ENCODE data around the gene TRABD. TPM values are rescaled to one million over a fixed set of nuclear protein-coding genes. Genes with fewer than 3 reads are reported as not detected.

TRABD gene
- total RNA-seq, 4 donors from 2014 or later, result 26.6 to 51.9 (median 31.5) TPM

DNA sequence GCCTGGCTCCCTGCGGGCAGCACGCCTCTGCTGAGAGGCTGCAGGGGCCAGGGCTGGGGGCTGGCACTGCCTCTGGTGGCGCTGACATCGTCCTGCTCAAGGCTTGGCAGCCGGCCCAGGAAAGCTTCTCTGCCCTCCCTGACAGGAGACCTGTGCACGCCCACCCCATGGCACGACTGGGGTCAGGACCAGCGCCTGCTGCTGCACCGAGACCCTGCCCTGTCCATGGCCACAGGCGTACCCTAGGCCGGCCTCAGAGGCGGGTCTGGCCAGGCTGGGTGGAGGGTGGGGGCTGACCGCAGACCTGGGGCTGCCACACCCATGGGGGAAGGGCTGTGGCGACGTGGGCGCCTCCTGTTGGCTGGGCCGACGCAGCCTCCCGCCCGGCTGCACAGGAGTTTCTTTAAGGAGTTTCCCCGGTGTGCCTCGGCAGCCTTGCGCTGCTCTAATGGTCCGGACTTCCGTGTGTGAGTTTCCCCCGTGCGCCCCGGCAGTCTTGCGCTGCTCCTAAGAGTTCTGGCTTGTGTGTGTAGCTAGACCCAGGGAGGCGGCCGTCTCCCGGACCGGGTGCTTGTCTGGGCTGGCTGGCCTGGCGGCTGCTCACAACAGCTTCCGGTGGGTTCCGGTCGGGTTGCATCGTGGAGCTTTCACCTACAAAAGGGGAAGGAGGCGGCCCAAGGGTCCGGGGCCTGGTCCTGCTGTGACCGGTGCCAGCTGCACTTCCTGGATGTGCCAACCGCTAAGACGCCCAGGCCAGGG, 4.6 kb downstream of the TRABD start:
- peaks cover 11% of the 10 kb centered on the region in 2 donors for H3K36me3 ChIP-seq
- H3K27ac ChIP-seq, result peak overlapping the region; percentile 80 to 91 (median 83)
- peak overlapping the region in 2 of 3 donors; percentile 23 to 32 for H3K4me3 ChIP-seq (replicated peaks in 1 of 3)
- no peaks in the 10 kb centered on the region for H3K27me3 ChIP-seq
- TF ChIP-seq, protein P1, sequence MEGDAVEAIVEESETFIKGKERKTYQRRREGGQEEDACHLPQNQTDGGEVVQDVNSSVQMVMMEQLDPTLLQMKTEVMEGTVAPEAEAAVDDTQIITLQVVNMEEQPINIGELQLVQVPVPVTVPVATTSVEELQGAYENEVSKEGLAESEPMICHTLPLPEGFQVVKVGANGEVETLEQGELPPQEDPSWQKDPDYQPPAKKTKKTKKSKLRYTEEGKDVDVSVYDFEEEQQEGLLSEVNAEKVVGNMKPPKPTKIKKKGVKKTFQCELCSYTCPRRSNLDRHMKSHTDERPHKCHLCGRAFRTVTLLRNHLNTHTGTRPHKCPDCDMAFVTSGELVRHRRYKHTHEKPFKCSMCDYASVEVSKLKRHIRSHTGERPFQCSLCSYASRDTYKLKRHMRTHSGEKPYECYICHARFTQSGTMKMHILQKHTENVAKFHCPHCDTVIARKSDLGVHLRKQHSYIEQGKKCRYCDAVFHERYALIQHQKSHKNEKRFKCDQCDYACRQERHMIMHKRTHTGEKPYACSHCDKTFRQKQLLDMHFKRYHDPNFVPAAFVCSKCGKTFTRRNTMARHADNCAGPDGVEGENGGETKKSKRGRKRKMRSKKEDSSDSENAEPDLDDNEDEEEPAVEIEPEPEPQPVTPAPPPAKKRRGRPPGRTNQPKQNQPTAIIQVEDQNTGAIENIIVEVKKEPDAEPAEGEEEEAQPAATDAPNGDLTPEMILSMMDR (IDR thresholded peaks at IDR 0.05), result peak in 2 of 6 experiments; percentile 39 to 51
- peak in 1 of 2 donors; percentile 59 for TF ChIP-seq POLR2A (IDR thresholded peaks at IDR 0.05)
- no peaks in the 10 kb centered on the region for H3K9me3 ChIP-seq
- DNase-seq, result peak; percentile 91 to 93
- peaks cover 34 to 41% of the 10 kb centered on the region in 2 donors for H3K4me1 ChIP-seq
- WGBS, 2 donors, result 5 to 7% methylated on average over 26 to 29 of the region's 43 CpGs
- intact Hi-C loops (cut with DNase I), result no loop called here

GRCh38 chr22:50190941-50191741, 5.4 kb downstream of the TRABD start:
- intact Hi-C loops (cut with DNase I), result no loop called here
- Histone ChIP-seq H3K36me3 (peaks cover 11% of the 10 kb centered on the region in 2 donors), H3K4me3 (replicated peaks in 1 of 3) (peak overlapping the region in 1 of 3 donors; percentile 23), H3K27me3 (no peaks in the 10 kb centered on the region), H3K27ac (peak overlapping the region; percentile 80 to 91 (median 83)), H3K9me3 (no peaks in the 10 kb centered on the region), H3K4me1 (peaks cover 33 to 40% of the 10 kb centered on the region in 2 donors)
- TF ChIP-seq POLR2A (IDR thresholded peaks at IDR 0.05), result no peak
- TF ChIP-seq, protein P1 (IDR thresholded peaks at IDR 0.05), result no peak
- 62% methylated on average over 16 to 17 of the region's 18 CpGs for WGBS, 2 donors
- DNase-seq, result no peak

DNA sequence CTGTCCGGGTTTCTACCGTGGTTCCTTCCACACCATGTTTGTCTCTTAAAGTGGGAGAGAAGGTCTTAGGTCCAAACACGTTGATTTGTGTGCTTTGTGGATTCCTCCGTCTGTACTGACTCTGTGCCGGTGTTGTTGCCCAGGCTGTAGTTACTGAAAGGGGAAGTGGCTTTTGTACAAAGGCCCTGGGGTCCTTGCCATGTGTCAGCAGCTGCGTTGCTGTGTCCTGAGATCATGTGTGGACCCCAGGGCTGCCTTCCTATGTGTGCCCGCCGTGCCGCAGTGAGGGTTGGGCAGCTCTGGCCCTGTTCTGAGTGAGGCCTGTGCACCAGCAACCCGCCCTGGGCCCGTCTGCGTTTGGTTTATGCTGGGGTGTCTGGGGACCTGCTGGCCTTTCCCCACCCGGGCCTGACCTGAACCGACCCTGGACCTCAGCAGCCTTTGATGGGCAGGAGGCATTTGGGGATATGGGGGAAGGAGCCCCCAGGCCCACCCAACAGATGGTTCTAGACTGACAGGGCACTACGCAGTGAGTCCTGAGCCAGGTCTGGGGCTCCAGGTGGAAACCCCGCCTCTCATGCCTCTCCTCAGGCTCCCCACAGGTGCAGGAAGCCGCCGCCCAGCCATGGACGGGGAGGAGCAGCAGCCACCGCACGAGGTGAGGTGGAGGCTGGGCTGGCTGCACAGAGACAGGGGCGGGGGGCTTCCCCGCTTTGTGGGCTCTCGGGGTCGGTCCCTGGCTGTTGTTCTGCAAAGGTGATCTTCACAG, 6.9 kb downstream of the TRABD start:
- Histone ChIP-seq H3K4me3 (replicated peaks in 1 of 3) (no peak overlapping the region), H3K4me1 (peaks cover 24 to 28% of the 10 kb centered on the region in 2 donors)
- intact Hi-C loops (cut with DNase I), result no loop called here

GRCh38 chr22:50193621-50194020, 7.9 kb downstream of the TRABD start:
- no peak for TF ChIP-seq POLR2A (IDR thresholded peaks at IDR 0.05)
- TF ChIP-seq, protein P1 (IDR thresholded peaks at IDR 0.05), result no peak
- intact Hi-C loops (cut with DNase I), result no loop called here
- Histone ChIP-seq H3K36me3 (peaks cover 20 to 24% of the 10 kb centered on the region in 2 donors), H3K27ac (no peak overlapping the region), H3K4me1 (peaks cover 24 to 28% of the 10 kb centered on the region in 2 donors), H3K27me3 (no peaks in the 10 kb centered on the region), H3K9me3 (no peaks in the 10 kb centered on the region), H3K4me3 (replicated peaks in 1 of 3) (no peak overlapping the region)
- no CpG with 5 or more reads among the region's 8 CpGs for WGBS, 2 donors
- no peak for DNase-seq

More for the DNA sequence above, 6.9 kb downstream of the TRABD start:
- peaks cover 11 to 14% of the 10 kb centered on the region in 2 donors for H3K36me3 ChIP-seq
- DNase-seq, result no peak
- WGBS, 2 donors, result 88 to 95% methylated on average over 5 to 17 of the region's 25 CpGs
- TF ChIP-seq, protein P1 (IDR thresholded peaks at IDR 0.05), result no peak
- no peak for TF ChIP-seq POLR2A (IDR thresholded peaks at IDR 0.05)
- no peak overlapping the region for H3K27ac ChIP-seq
- no peaks in the 10 kb centered on the region for H3K9me3 ChIP-seq
- no peaks in the 10 kb centered on the region for H3K27me3 ChIP-seq

Data from thyroid gland (tissue), 4 donors.